Gastroesophageal sphincter (tissue), 4 donors: ENCODE data around the gene SEC11A. TPM values are rescaled to one million over a fixed set of nuclear protein-coding genes. Genes with fewer than 3 reads are reported as not detected.
"Not testable (repeated sequence)": the region's sequence is repeated elsewhere in the genome, so short reads cannot be mapped to it uniquely, and the experiment has no call there.

Source experiments
- ATAC-seq: fragments of 150-250 bp; one replicate; pipeline ENCODE4 v1.9.1; 2016; ENCODE audit warnings: mild to moderate bottlenecking, moderate library complexity
- H3K27ac ChIP-seq, 4 donors: fragments of 200-600 bp; sonication (generic) in 3 of 4; 1 replicate in 3 of 4; 2 replicates in 1 of 4; pipeline ENCODE4 v1.5.1; 2016 to 2019
- H3K27me3 ChIP-seq: fragments of 200-600 bp; sonication (generic); one replicate; pipeline ENCODE4 v1.5.1; 2019
- H3K36me3 ChIP-seq, 2 donors: fragments of 200-600 bp; sonication (generic); one replicate each; pipeline ENCODE4 v1.5.1; 2019; ENCODE audit warnings: control low read depth in 1 of 2
- H3K4me1 ChIP-seq, 3 donors: fragments of 200-600 bp; sonication (generic); 1 replicate in 2 of 3; 2 replicates in 1 of 3; pipeline ENCODE4 v1.5.1; 2016 to 2019; ENCODE audit warnings: control low read depth in 2 of 3
- H3K4me3 ChIP-seq, 2 donors: fragments of 200-600 bp; sonication (generic); one replicate each; pipeline ENCODE4 v1.5.1; 2019; ENCODE audit warnings: mild to moderate bottlenecking in 1 of 2, moderate library complexity in 1 of 2
- H3K9me3 ChIP-seq, 3 donors: fragments of 200-600 bp; sonication (generic); one replicate each; pipeline ENCODE4 v1.5.1; 2017 to 2019; ENCODE audit warnings: control low read depth in 2 of 3
- EP300 ChIP-seq: sonication (generic); formaldehyde crosslinking; IDR thresholded peaks from one replicate; pipeline ENCODE4 v1.6.1; 2017; ENCODE audit warnings: antibody characterized with exemption, mild to moderate bottlenecking
- POLR2A ChIP-seq, 2 donors: fragments of 450-650 bp; IDR thresholded peaks; one replicate each; pipeline ENCODE4 v1.6.1; 2017; ENCODE audit warnings: antibody characterized with exemption in 2 of 2, mild to moderate bottlenecking in 2 of 2, moderate library complexity in 1 of 2
- POLR2AphosphoS5 ChIP-seq: sonication (generic); formaldehyde crosslinking; IDR thresholded peaks from one replicate; pipeline ENCODE4 v1.6.1; 2017; ENCODE audit warnings: antibody characterized with exemption
- WGBS, 2 donors: methylation state at CpG; one replicate each; pipeline ENCODE4 v1.1.5; 2018; ENCODE audit warnings: low coverage in 1 of 2; 5-methylcytosine and 5-hydroxymethylcytosine counted together
- total RNA-seq, 4 donors: library from RNA; depleted of rRNA; stranded (reverse); fragments of >200 nt; gene quantifications; one replicate each; pipeline ENCODE4 v1.1.0, GENCODE V29; 2016
- TF ChIP-seq, protein P1 (sequence below), 4 experiments: fragments of 200-600 bp in 2 of 4; fragments of 450-650 bp in 2 of 4; sonication (generic) in 1 of 4; IDR thresholded peaks; one replicate each; pipeline ENCODE4 v1.5.1; 2017 to 2019; ENCODE audit warnings: antibody characterized with exemption in 4 of 4, mild to moderate bottlenecking in 2 of 4, moderate library complexity in 2 of 4

The SEC11A gene
- total RNA-seq, 4 donors from 2014 or later, result 63.3 to 139 (median 99.4) TPM

DNA sequence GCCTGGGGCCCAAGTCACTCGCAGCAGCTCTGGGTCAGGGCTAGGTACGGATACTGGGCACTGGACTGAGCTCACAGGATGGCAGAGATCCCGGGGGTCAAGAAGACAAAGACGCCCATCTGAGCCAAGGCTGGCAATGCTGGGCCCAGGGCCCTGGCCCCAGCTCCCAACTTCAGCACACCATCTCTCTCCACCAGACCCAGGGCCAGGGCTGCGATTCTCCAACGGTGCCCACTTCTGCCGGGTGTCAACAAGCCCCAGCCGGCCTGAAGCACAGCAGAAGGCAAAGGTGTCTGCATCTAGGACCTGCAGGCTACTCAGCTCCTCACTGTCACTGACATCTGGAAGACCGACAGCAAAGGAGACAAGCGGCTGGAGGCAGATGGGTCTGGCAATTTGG, 70.4 kb downstream of the SEC11A start:
- TF ChIP-seq POLR2AphosphoS5 (no peak), POLR2A (IDR thresholded peaks at IDR 0.05) (no peak), EP300 (no peak)
- TF ChIP-seq, protein P1, sequence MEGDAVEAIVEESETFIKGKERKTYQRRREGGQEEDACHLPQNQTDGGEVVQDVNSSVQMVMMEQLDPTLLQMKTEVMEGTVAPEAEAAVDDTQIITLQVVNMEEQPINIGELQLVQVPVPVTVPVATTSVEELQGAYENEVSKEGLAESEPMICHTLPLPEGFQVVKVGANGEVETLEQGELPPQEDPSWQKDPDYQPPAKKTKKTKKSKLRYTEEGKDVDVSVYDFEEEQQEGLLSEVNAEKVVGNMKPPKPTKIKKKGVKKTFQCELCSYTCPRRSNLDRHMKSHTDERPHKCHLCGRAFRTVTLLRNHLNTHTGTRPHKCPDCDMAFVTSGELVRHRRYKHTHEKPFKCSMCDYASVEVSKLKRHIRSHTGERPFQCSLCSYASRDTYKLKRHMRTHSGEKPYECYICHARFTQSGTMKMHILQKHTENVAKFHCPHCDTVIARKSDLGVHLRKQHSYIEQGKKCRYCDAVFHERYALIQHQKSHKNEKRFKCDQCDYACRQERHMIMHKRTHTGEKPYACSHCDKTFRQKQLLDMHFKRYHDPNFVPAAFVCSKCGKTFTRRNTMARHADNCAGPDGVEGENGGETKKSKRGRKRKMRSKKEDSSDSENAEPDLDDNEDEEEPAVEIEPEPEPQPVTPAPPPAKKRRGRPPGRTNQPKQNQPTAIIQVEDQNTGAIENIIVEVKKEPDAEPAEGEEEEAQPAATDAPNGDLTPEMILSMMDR (IDR thresholded peaks at IDR 0.05), result no peak
- Histone ChIP-seq H3K27ac (no peak overlapping the region), H3K9me3 (no peaks in the 10 kb centered on the region), H3K4me3 (no peak overlapping the region), H3K4me1 (peaks cover 0 to 17% (median 0%) of the 10 kb centered on the region in 3 donors), H3K36me3 (peaks cover 0 to 100% of the 10 kb centered on the region in 2 donors), H3K27me3 (no peaks in the 10 kb centered on the region)
- ATAC-seq, result no peak
- WGBS, 2 donors, result 100% methylated on average over 2 of the region's 10 CpGs; no CpG with 5 or more reads in 1 of the 2 donors

DNA sequence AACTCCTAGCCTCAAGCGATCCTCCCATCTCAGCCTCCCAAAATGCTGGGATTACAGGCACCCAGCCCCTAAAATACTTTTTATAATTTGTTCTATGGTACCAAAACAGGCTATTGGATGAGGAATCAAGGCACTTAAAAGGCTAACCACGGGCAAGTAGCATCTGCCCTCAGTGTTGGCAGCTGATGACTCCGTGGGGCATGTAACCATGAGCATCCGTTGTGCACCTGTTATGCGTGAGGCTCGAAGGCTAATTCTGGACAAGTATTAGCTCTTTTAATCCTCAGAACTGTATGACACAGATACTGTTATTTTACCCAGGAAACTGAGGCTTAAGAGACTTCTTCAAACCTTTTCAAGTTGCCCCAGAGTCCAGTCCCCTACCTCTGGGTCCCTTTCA, 72.1 kb downstream of the SEC11A start:
- no peak overlapping the region for H3K27ac ChIP-seq
- peaks cover 0 to 100% of the 10 kb centered on the region in 2 donors for H3K36me3 ChIP-seq
- 90 to 91% methylated on average over 4 to 6 of the region's 6 CpGs for WGBS, 2 donors
- no peak for TF ChIP-seq POLR2AphosphoS5
- TF ChIP-seq, protein P1 (IDR thresholded peaks at IDR 0.05), result no peak
- no peak for TF ChIP-seq POLR2A (IDR thresholded peaks at IDR 0.05)
- no peak for TF ChIP-seq EP300
- H3K9me3 ChIP-seq, result no peaks in the 10 kb centered on the region
- H3K27me3 ChIP-seq, result no peaks in the 10 kb centered on the region
- H3K4me3 ChIP-seq, result no peak overlapping the region
- H3K4me1 ChIP-seq, result peaks cover 0 to 5% (median 0%) of the 10 kb centered on the region in 3 donors
- no peak for ATAC-seq

DNA sequence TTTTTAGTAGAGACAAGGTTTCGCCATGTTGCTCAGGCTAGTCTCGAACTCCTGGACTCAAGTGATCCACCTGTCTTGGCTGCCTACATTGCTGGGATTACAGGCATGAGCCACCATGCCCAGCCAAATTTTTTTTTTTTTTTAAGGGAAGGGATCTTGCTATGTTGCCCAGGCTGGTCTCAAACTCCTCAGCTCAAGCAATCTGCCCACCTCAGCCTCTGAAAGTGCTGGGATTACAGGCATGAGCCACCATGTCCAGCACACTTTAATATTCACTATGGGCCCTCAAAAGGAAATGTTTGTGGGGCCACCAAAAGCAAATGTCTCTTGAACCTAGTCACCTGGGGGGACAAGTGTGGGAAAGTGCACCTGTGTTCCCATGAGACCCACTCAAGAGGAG, 73.3 kb downstream of the SEC11A start:
- not testable (repeated sequence) for H3K4me1 ChIP-seq, H3K27me3 ChIP-seq, H3K27ac ChIP-seq, H3K9me3 ChIP-seq, H3K4me3 ChIP-seq, ATAC-seq
- H3K36me3 ChIP-seq, result peaks cover 0 to 100% of the 10 kb centered on the region in 2 donors
- WGBS, 2 donors, result 71 to 93% methylated on average over 2 of the region's 2 CpGs

DNA sequence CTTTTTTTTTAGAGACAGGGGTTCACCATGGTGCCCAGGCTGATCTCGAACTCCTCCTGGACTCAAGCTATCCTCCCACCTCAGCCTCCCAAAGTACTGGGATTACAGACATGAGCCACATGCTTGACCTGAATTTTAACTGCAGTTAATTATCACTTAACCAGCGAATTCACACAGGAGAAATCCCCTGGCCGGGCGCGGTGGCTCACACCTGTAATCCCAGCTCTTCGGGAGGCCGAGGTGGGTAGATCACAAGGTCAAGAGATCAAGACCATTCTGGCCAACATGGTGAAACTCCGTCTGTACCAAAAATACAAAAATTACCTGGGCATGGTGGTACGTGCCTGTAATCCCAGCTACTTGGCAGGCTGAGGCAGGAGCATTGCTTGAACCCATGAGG, 74.1 kb downstream of the SEC11A start:
- not testable (repeated sequence) for ATAC-seq, H3K27me3 ChIP-seq, H3K4me3 ChIP-seq, H3K4me1 ChIP-seq, H3K27ac ChIP-seq, H3K9me3 ChIP-seq
- H3K36me3 ChIP-seq, result peaks cover 0 to 99% of the 10 kb centered on the region in 2 donors
- 86 to 100% methylated on average over 1 to 6 of the region's 9 CpGs for WGBS, 2 donors

DNA sequence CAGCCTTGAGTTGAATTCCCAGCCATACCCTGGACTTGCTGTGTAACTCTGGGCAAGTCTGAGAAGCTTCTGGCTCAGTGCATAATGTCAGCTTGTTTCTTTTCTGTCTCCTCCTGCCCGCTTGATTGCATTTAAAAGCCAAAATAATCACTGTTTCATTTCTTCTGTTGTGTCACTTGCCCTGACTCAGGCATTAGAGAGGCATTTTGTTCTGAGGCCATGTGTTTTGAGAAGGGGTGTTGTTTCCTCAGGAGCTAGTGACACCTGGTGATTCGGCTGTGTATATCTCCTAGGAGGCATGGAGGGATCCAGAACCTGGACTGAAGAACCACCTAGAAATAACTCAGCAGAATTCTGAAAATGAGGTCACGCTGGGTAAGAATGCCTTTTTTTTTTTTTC, 77.8 kb downstream of the SEC11A start:
- no peak for TF ChIP-seq POLR2A (IDR thresholded peaks at IDR 0.05)
- TF ChIP-seq EP300, result no peak
- TF ChIP-seq POLR2AphosphoS5, result no peak
- TF ChIP-seq, protein P1 (IDR thresholded peaks at IDR 0.05), result no peak
- no peaks in the 10 kb centered on the region for H3K9me3 ChIP-seq
- H3K4me3 ChIP-seq, result no peak overlapping the region
- ATAC-seq, result no peak
- no peaks in the 10 kb centered on the region for H3K27me3 ChIP-seq
- peaks cover 0 to 68% of the 10 kb centered on the region in 2 donors for H3K36me3 ChIP-seq
- peaks cover 0 to 28% (median 5%) of the 10 kb centered on the region in 3 donors for H3K4me1 ChIP-seq
- 55 to 56% methylated on average over 3 of the region's 3 CpGs for WGBS, 2 donors
- H3K27ac ChIP-seq, result no peak overlapping the region

DNA sequence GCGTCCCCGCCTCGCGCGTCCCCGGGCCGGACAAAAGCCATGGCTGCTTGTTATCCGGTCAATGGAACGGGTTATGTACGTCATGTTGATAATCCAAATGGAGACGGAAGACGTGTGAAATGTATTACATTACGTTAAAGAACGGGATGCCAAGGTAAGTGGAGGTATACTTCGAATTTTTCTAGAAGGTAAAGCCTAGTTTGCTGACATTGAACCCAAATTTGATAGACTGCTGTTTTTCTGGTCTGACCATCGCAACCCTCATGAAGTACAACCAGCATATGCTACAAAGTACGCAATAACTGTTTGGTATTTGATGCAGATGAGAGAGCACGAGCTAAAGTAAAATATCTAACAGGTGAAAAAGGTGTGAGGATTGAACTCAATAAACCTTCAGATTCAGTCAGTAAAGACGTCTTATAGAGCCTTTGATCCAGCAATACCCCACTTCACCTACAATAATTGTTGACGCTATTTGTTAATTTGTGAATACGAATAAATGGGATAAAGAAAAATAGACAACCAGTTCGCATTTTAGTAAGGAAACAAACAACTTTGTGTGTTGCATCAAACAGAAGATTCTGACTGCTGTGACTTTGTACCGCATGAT, 81.6 kb downstream of the SEC11A start:
- Histone ChIP-seq H3K36me3 (peaks cover 0 to 30% of the 10 kb centered on the region in 2 donors), H3K4me3 (peak overlapping the region; percentile 52 to 78), H3K9me3 (no peaks in the 10 kb centered on the region), H3K4me1 (peaks cover 8 to 55% (median 17%) of the 10 kb centered on the region in 3 donors), H3K27me3 (no peaks in the 10 kb centered on the region), H3K27ac (peak overlapping the region; percentile 60 to 96 (median 94))
- 33 to 55% methylated on average over 9 to 13 of the region's 23 CpGs for WGBS, 2 donors
- no peak for TF ChIP-seq POLR2A (IDR thresholded peaks at IDR 0.05)
- TF ChIP-seq, protein P1 (IDR thresholded peaks at IDR 0.05), result peak in 1 of 4 experiments; percentile 1
- no peak for TF ChIP-seq POLR2AphosphoS5
- no peak for TF ChIP-seq EP300
- no peak for ATAC-seq
